Endothelial cell of umbilical vein (primary cell): Measurements from ENCODE around the gene ISY1. TPM values are rescaled to one million over a fixed set of nuclear protein-coding genes. Genes with fewer than 3 reads are reported as not detected.

Source experiments
- BruUV-seq: library from RNA; stranded (reverse); fragments of 400-500 nt; replicated peaks from 2 replicates; lab custom pipeline; 2021; lab: Mats Ljungman, UMichigan
- CTCF ChIA-PET: fragments of 300-600, 350-600 bp; sonication (Branson Sonifier 250); formaldehyde crosslinking; loops from one replicate; lab custom pipeline; 2021; ENCODE audit warnings: antibody characterized with exemption, inconsistent platforms; lab: Charles Lee
- POLR2A ChIA-PET: fragments of 300-600, 350-600 bp; sonication (Branson Sonifier 250); formaldehyde crosslinking; loops from one replicate; lab custom pipeline; 2021; ENCODE audit warnings: antibody characterized with exemption, inconsistent platforms; lab: Charles Lee
- DNase-seq: peaks from one replicate; pipeline ENCODE4 v3.0.0-alpha.2; 2011; ENCODE audit warnings: low read depth, low spot score
- FAIRE-seq: peaks from 2 replicates; lab custom pipeline; 2011; peaks lifted over from hg19 to GRCh38; lab: Jason Lieb, UNC
- H2AFZ ChIP-seq: 2 replicates; pipeline ENCODE4 v1.6.0; 2012; ENCODE audit warnings: low read depth, low read length, control low read depth, inconsistent platforms
- H3K27ac ChIP-seq: 2 replicates; pipeline ENCODE4 v1.5.1; 2011; ENCODE audit warnings: low read depth, mild to moderate bottlenecking, control low read depth, low read length, moderate library complexity; ENCODE audit not compliant: insufficient read depth
- H3K27me3 ChIP-seq, 2 experiments: 2 replicates each; pipeline versions ENCODE4 v1.6.0 to v1.6.1; 2011; ENCODE audit warnings: low read length in 2 of 2, mixed read lengths in 1 of 2; ENCODE audit not compliant: control insufficient read depth in 2 of 2, insufficient read depth in 2 of 2
- H3K36me3 ChIP-seq, 2 experiments: 2 replicates in 1 of 2; 3 replicates in 1 of 2; pipeline ENCODE4 v1.5.1; 2011; ENCODE audit warnings: low read length in 2 of 2, mild to moderate bottlenecking in 1 of 2, moderate library complexity in 1 of 2; ENCODE audit not compliant: control insufficient read depth in 2 of 2, insufficient read depth in 2 of 2; ENCODE audit errors: extremely low read depth in 1 of 2
- H3K4me1 ChIP-seq: 3 replicates; pipeline ENCODE4 v1.5.1; 2011; ENCODE audit warnings: mild to moderate bottlenecking, low read length; ENCODE audit not compliant: control insufficient read depth, insufficient read depth; ENCODE audit errors: extremely low read depth
- H3K4me2 ChIP-seq: 2 replicates; pipeline ENCODE4 v1.6.1; 2011; ENCODE audit warnings: low read length, control low read depth, mixed read lengths; ENCODE audit not compliant: insufficient read depth
- H3K4me3 ChIP-seq, 3 experiments: fragments of 200-600 bp in 1 of 3; sonication (generic), shearing (Covaris generic) in 1 of 3; replicated peaks in 1 of 3; 2 replicates each; pipeline ENCODE4 v1.5.1; 2011 to 2016; ENCODE audit warnings: control low read depth in 3 of 3, low read length in 3 of 3, mild to moderate bottlenecking in 2 of 3, inconsistent platforms in 1 of 3, low read depth in 1 of 3, moderate library complexity in 1 of 3; ENCODE audit not compliant: insufficient read depth in 1 of 3
- H3K79me2 ChIP-seq: 2 replicates; pipeline ENCODE4 v1.6.0; 2012; ENCODE audit warnings: low read length, inconsistent platforms; ENCODE audit not compliant: control insufficient read depth, insufficient read depth
- H3K9ac ChIP-seq: replicated peaks from 2 replicates; pipeline ENCODE3; 2011; ENCODE audit warnings: low read length, control low read depth; ENCODE audit not compliant: insufficient read depth; ENCODE audit errors: extremely low read depth
- H3K9me1 ChIP-seq: replicated peaks from 3 replicates; pipeline ENCODE4 v1.6.0; 2011; ENCODE audit warnings: mild to moderate bottlenecking, low read length; ENCODE audit not compliant: control insufficient read depth, insufficient read depth; ENCODE audit errors: extremely low read depth
- H3K9me3 ChIP-seq: replicated peaks from 2 replicates; pipeline ENCODE4 v1.5.1; 2012; ENCODE audit warnings: low read length, inconsistent platforms; ENCODE audit not compliant: control insufficient read depth, insufficient read depth
- H4K20me1 ChIP-seq: replicated peaks from 2 replicates; pipeline ENCODE3; 2011; ENCODE audit warnings: mild to moderate bottlenecking, low read length; ENCODE audit not compliant: control insufficient read depth, insufficient read depth; ENCODE audit errors: extremely low read depth
- EZH2 ChIP-seq: IDR thresholded peaks from 2 replicates; pipeline ENCODE4 v1.6.1; 2012; ENCODE audit warnings: borderline replicate concordance, low read depth, mild to moderate bottlenecking, moderate library complexity, low read length, inconsistent platforms; ENCODE audit not compliant: severe bottlenecking
- FOS ChIP-seq: IDR thresholded peaks from 2 replicates; pipeline ENCODE4 v1.6.1; 2011; ENCODE audit warnings: mild to moderate bottlenecking, low read length, moderate library complexity, borderline replicate concordance; ENCODE audit not compliant: insufficient read depth
- GATA2 ChIP-seq: IDR thresholded peaks from 2 replicates; pipeline ENCODE4 v1.7.0; 2011; ENCODE audit warnings: low read depth, mild to moderate bottlenecking, moderate library complexity, mixed read lengths, low read length; ENCODE audit not compliant: insufficient read length, insufficient read depth
- JUN ChIP-seq: IDR thresholded peaks from 2 replicates; pipeline ENCODE4 v1.6.1; 2011; ENCODE audit warnings: borderline replicate concordance, low read depth; ENCODE audit not compliant: insufficient read length, insufficient read depth
- MYC ChIP-seq: IDR thresholded peaks from one replicate; pipeline ENCODE4 v1.6.1; 2011; ENCODE audit warnings: mild to moderate bottlenecking, low read depth, low read length
- POLR2A ChIP-seq: IDR thresholded peaks from 2 replicates; pipeline ENCODE4 v1.6.1; 2012; ENCODE audit warnings: low read depth, mild to moderate bottlenecking, control low read depth, low read length
- POLR2AphosphoS5 ChIP-seq: IDR thresholded peaks from 2 replicates; pipeline ENCODE4 v1.6.1; 2012; ENCODE audit warnings: low read depth, mild to moderate bottlenecking, control low read depth, low read length, moderate library complexity; ENCODE audit not compliant: insufficient read depth
- dilution Hi-C: fragments of 300-500 bp; cut with MboI; formaldehyde crosslinking; loops from one replicate; pipeline ENCODE4 v1.15.0; 2019; ENCODE audit warnings: low sequenced_read_pairs; ENCODE audit not compliant: extremely low pct_ligation_motif_present
- intact Hi-C: fragments of 100-400 bp; cut with micrococcal nuclease; formaldehyde crosslinking; loops from one replicate; pipeline ENCODE4 v1.10.0; 2022
- polyA plus RNA-seq, 4 experiments: library from polyadenylated mRNA; depleted of rRNA in 3 of 4; stranded (reverse) in 3 of 4; unstranded in 1 of 4; fragments of >200 nt; gene quantifications; 2 replicates each; pipeline versions ENCODE4 v1.2.1 to v1.2.3, GENCODE V29; 2011 to 2012; ENCODE audit warnings: missing spikeins in 1 of 4
- total RNA-seq: library from RNA; stranded (reverse); gene quantifications from 2 replicates; pipeline ENCODE4 v1.2.3, GENCODE V29; 2021
- TF ChIP-seq, protein P1 (sequence below): IDR thresholded peaks from 2 replicates; pipeline ENCODE4 v1.6.1; 2011; ENCODE audit not compliant: insufficient read depth, insufficient read length
- TF ChIP-seq, protein P2 (sequence below), 2 donors: IDR thresholded peaks; 1 replicate in 1 of 2; 2 replicates in 1 of 2; pipeline ENCODE4 v1.5.1; 2011; ENCODE audit warnings: low read length in 2 of 2, mild to moderate bottlenecking in 2 of 2, moderate library complexity in 2 of 2, control low read depth in 1 of 2, inconsistent platforms in 1 of 2, low read depth in 1 of 2; ENCODE audit not compliant: insufficient read depth in 1 of 2; ENCODE audit errors: extremely low read depth in 1 of 2

The ISY1 gene
- total and polyA plus RNA-seq, 2 donors (not counting 3 experiments of a cell fraction or from before 2014, with no cell fraction given): 50.7 to 59.4 TPM

DNA sequence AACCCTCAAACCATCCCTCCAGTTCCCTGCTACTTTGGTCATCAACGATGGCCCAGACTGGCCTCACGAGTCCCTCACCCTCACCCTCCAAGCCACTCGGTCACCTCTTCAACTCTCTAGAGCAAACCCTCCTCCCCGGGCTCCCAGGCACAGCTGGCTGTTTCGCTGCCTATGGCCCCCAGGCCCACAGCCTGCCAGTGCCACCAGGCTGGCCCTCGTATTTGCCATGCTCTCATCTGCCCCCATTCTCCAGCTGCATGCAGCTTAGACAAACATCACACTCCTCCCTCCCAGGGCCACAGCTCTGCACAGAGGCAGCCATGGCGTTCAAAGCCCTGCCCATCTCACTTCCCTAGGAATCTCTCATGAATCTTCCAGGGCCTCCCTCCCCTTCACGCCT, 53.1 kb downstream of the ISY1 start:
- Histone ChIP-seq H3K9ac (no peak overlapping the region), H4K20me1 (peaks cover 2% of the 10 kb centered on the region), H3K79me2 (peaks cover 3% of the 10 kb centered on the region), H2AFZ (no peak overlapping the region), H3K36me3 (peaks cover 0 to 18% of the 10 kb centered on the region in 2 experiments), H3K9me3 (no peaks in the 10 kb centered on the region), H3K27me3 (no peaks in the 10 kb centered on the region), H3K27ac (no peak overlapping the region), H3K4me3 (no peak overlapping the region), H3K9me1 (no peaks in the 10 kb centered on the region), H3K4me2 (no peak overlapping the region), H3K4me1 (no peaks in the 10 kb centered on the region)
- TF ChIP-seq POLR2A (no peak), MYC (no peak), EZH2 (no peak), FOS (no peak), GATA2 (no peak), POLR2AphosphoS5 (no peak), JUN (no peak)
- TF ChIP-seq, protein P1, sequence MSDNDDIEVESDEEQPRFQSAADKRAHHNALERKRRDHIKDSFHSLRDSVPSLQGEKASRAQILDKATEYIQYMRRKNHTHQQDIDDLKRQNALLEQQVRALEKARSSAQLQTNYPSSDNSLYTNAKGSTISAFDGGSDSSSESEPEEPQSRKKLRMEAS: no peak
- TF ChIP-seq, protein P2, sequence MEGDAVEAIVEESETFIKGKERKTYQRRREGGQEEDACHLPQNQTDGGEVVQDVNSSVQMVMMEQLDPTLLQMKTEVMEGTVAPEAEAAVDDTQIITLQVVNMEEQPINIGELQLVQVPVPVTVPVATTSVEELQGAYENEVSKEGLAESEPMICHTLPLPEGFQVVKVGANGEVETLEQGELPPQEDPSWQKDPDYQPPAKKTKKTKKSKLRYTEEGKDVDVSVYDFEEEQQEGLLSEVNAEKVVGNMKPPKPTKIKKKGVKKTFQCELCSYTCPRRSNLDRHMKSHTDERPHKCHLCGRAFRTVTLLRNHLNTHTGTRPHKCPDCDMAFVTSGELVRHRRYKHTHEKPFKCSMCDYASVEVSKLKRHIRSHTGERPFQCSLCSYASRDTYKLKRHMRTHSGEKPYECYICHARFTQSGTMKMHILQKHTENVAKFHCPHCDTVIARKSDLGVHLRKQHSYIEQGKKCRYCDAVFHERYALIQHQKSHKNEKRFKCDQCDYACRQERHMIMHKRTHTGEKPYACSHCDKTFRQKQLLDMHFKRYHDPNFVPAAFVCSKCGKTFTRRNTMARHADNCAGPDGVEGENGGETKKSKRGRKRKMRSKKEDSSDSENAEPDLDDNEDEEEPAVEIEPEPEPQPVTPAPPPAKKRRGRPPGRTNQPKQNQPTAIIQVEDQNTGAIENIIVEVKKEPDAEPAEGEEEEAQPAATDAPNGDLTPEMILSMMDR (IDR thresholded peaks at IDR 0.05; ENCODE audit: extremely low read depth in 1 of 2, insufficient read depth in 1 of 2, low read depth in 1 of 2, low read length in 2 of 2): no peak
- CTCF ChIA-PET: interaction anchor here (2.1 to 2.7 kb wide), 2 partner anchors 54 to 137 kb away, joined by 8 to 10 read pairs; no protein-coding TSS in a partner anchor
- no peak for FAIRE-seq
- intact Hi-C loops (no loop called here), dilution Hi-C loops (loop anchor here (25.0 kb wide), 1 partner anchor 195 kb away; no protein-coding TSS in a partner anchor)
- BruUV-seq: no TSS peak
- POLR2A ChIA-PET: no interaction called here
- no peak for DNase-seq
